Anterior cingulate cortex (tissue), 58 donors: Measurements from ENCODE around the gene COL27A1.
"Not testable (repeated sequence)": the region's sequence is repeated elsewhere in the genome, so short reads cannot be mapped to it uniquely, and the experiment has no call there.

Experiments used
- DNase-seq, 58 donors: peaks; one replicate each; lab custom pipeline; 2025; lab: John Stamatoyannopoulos, UW

COL27A1 gene

GRCh38 chr9:114122136-114123027, 33.0 kb upstream of the COL27A1 start:
- DNase-seq = no peak

DNA sequence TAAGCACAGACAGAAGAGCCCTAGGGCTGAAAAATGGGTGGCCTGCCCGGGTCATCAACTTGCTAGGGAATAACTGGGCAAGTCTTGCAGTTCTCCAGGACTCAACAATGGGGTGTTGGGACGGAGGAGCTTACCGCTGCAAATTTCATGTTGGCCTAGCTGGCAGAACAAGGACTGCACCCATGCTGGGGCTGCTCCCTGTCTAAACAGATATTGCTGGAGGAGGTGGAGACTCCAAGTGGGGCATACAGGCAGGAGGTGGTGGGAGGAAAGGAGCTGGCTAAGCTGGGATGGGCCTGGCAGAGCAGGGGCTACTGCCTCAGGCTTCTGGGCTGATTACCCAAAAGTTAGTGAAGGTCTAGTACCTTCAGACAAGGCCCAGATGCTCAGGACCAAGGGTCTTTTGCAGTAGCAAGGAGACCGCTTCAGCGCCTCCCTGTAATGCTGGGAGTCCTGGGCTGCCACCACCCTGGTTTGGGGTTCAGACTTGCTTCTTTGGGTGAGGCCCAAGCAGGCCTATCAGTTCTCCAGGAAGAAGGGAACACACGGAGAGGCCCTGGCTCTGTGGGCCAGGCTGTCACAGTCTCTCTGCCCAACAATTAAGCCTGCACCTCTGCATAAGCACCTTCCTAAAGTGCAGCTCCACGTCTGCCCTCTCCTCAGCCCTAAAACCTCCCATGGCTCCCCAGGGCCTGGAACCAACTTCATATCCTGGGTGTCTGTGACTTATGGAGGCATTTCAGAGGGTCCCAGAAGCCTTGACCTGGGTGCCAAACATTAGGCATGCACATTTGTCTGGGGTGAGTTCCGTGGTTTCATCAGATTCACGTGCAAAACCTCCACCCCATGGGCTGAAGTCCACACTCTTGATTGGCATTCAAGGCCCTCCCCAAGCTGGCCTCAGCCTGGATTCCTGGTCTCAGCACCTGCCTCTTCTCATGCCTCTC, 32.0 kb upstream of the COL27A1 start:
- no peak for DNase-seq

- DNase-seq = no peak
Observed at GRCh38 chr9:114124138-114124537, 31.2 kb upstream of the COL27A1 start.

DNA sequence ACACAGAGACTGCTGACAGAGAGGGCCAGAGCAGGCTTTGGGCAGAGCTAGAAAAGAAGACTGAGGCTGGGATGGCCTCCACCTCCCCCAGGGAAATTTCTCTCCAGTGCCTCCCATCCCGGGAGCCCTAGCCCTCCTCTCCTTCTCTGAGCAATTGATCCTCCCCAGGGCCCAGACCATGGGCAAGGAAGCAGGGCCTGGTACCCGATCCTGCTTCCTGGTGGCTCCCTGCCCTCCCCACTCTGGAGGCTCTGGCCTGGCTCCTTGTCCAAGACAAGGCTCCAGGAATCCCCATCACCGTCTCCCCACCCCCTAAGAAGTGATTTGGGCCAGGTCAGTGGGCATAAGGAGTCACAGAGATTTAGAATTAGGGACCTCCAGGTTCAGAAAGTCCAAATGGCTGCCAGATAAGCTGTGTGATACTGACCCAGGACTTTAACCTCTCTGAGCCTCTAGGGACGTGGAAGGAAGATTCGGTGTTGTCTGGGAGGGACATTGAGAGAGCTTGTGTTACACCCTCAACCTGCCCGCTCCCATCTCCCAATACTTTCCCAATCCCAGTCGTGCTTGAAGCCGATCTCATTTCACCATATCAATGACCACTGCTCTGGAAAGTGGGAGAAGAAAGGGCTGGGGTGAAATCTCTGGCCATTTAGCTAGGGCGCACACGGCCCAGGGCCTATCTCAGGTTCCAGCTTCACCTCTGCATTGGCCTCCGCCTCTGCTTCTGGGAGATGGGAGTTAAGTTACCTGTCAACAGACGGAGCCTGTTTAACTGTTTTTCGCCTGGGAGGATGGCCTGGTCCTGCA, 30.5 kb upstream of the COL27A1 start:
- DNase-seq = no peak

- DNase-seq = no peak
Observed at GRCh38 chr9:114125476-114126013, 29.8 kb upstream of the COL27A1 start.

- DNase-seq = no peak
Observed at GRCh38 chr9:114126247-114127060, 28.9 kb upstream of the COL27A1 start.

DNA sequence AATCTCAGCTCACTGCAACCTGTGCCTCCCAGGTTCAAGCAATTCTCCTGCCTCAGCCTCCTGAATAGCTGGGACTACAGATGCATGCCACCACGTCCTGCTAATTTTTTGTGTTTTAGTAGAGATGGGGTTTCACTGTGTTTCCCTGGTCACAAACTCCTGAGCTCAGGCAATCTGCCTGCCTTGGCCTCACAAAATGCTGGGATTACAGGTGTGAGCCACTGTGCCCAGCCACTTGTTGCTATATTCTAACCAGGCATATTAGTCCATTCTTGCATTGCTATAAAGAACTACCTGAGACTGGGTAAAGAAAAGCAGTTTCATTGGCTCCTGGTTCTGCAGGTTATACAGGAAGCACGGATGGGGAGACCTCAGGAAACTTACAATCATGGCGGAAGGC, 26.6 kb upstream of the COL27A1 start:
- DNase-seq = not testable (repeated sequence)

GRCh38 chr9:114130141-114130540, 25.2 kb upstream of the COL27A1 start:
- DNase-seq = no peak

DNA sequence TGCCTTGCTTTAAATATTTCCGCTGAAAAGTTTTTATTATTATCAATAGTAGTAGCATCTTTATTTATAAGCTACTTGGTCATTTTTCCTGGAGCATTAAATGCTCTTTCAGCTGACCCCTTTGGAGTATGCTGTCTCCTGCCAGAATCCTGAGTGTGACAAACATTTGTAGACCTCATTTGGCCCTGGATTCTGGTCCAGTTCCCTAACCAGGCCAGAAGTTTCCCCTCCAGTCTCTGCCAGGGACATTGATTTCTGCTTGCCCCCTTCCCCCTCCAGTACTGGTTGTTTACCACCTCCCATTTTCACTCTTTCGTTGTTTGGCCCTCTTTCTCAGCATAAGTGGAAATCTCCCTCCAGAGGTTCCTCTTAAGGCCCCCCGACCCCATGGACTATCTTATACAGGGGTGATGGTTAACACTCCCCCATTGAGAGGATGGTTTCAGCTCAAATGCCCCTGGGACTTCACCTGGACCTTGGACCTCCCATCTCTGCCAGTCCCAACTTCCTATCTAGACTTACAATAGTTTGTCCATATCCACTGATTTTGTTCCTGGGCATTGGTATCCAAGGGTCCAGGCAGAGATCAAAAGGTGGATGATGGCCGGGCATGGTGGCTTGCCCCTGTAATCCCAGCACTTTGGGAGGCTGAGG, 24.6 kb upstream of the COL27A1 start:
- peak in 9 of 58 donors; percentile 6 to 30 (median 12) for DNase-seq

- DNase-seq = no peak
Observed at GRCh38 chr9:114131808-114132549, 23.4 kb upstream of the COL27A1 start.

DNA sequence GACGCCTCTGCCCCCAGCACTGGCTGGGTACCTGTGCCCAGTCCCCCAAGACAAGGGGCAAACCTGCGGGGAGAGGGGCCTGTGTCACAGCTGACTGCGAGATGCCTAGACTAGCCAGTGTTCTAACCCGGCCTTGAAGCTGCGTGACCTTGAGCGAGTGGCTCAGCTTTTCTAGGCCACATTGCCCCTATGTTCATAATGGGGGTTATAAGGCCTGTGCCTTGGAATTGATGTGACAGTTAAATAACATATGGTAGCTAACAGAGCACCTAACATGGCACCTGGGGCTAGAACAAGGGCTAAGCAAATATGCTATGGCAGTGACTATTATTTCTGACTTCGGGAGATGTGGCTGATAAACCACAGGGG, 22.8 kb upstream of the COL27A1 start:
- DNase-seq = no peak

- no peak for DNase-seq
Observed at GRCh38 chr9:114134827-114135396, 20.4 kb upstream of the COL27A1 start.

GRCh38 chr9:114137831-114138230, 17.5 kb upstream of the COL27A1 start:
- DNase-seq = no peak

GRCh38 chr9:114138552-114138971, 16.8 kb upstream of the COL27A1 start:
- peak in 4 of 58 donors; percentile 8 to 37 (median 14) for DNase-seq

- DNase-seq = no peak
Observed at GRCh38 chr9:114139071-114139470, 16.3 kb upstream of the COL27A1 start.

- no peak for DNase-seq
Observed at GRCh38 chr9:114140401-114140800, 14.9 kb upstream of the COL27A1 start.

GRCh38 chr9:114140850-114141249, 14.5 kb upstream of the COL27A1 start:
- DNase-seq = peak in 2 of 58 donors; percentile 9 to 11
